ENCODE measurements around the gene A1BG.

The A1BG gene

GRCh38 chr19:58346961-58347929 lies 6.0 kb downstream of the A1BG start:
- H3K27ac ChIP-seq: peak overlapping the region; percentile 39

DNA sequence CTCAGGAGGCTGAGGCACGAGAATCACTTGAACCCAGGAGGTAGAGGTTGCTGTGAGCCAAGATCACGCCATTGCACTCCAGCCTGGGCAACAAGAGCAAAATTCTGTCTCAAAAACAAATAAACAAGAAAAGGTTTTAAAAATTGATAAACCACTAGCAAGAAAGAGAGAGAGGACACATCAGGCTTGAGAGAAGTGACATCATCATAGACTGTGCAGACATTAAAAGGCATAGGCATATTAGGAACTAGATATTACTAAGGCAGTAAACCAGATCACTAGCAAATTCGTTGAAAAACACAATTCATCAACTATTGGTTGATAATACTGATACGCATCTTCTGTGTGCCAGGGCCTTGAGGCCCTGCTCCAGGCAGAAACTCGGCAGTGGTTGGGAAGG lies 7.7 kb downstream of the A1BG start:
- TF ChIP-seq, protein P1, sequence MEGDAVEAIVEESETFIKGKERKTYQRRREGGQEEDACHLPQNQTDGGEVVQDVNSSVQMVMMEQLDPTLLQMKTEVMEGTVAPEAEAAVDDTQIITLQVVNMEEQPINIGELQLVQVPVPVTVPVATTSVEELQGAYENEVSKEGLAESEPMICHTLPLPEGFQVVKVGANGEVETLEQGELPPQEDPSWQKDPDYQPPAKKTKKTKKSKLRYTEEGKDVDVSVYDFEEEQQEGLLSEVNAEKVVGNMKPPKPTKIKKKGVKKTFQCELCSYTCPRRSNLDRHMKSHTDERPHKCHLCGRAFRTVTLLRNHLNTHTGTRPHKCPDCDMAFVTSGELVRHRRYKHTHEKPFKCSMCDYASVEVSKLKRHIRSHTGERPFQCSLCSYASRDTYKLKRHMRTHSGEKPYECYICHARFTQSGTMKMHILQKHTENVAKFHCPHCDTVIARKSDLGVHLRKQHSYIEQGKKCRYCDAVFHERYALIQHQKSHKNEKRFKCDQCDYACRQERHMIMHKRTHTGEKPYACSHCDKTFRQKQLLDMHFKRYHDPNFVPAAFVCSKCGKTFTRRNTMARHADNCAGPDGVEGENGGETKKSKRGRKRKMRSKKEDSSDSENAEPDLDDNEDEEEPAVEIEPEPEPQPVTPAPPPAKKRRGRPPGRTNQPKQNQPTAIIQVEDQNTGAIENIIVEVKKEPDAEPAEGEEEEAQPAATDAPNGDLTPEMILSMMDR (conservative IDR thresholded peaks at IDR 0.05): no peak
- TF ChIP-seq ZFX (IDR thresholded peaks at IDR 0.05): no peak
- H3K27ac ChIP-seq: no peak overlapping the region

More at GRCh38 chr19:58346961-58347929, 6.0 kb downstream of the A1BG start:
- TF ChIP-seq, protein P1 (conservative IDR thresholded peaks at IDR 0.05): no peak
- TF ChIP-seq ZFX (IDR thresholded peaks at IDR 0.05): peak; percentile 35; the same call in 1 of the 2 replicates

- TF ChIP-seq, protein P1 (conservative IDR thresholded peaks at IDR 0.05): no peak; the same call in 1 of the 2 replicates
- TF ChIP-seq ZFX (IDR thresholded peaks at IDR 0.05): no peak
These were observed 14.3 kb downstream of the A1BG start for GRCh38 chr19:58338825-58339558.

DNA sequence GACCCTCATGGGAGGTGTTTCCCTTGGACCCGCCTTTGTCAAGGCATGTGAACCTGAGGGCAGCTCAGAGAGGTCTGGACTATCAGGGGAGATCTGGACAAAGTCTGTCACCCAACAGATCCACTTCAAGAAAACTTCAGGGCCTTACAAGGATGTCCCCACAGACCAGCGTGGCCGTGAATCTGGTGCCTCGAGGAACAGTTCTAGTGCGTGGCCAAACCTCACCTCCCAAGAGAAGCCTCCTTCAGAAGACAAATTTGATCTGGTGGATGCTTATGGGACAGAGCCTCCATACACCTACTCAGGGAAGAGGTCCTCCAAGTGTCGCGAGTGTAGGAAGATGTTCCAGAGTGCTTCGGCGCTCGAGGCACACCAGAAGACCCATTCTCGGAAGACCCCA lies 15.0 kb downstream of the A1BG start:
- no peak overlapping the region for H3K27ac ChIP-seq
- no peak for TF ChIP-seq ZFX (IDR thresholded peaks at IDR 0.05)
- TF ChIP-seq, protein P1 (conservative IDR thresholded peaks at IDR 0.05): no peak

More at GRCh38 chr19:58338825-58339558, 14.3 kb downstream of the A1BG start:
- H3K27ac ChIP-seq: no peak overlapping the region

- no peak for TF ChIP-seq ZFX (IDR thresholded peaks at IDR 0.05)
- TF ChIP-seq, protein P1 (conservative IDR thresholded peaks at IDR 0.05): no peak
These were observed 16.5 kb downstream of the A1BG start for GRCh38 chr19:58336820-58337219.

GRCh38 chr19:58336216-58336615 lies 17.1 kb downstream of the A1BG start:
- no peak for TF ChIP-seq ZFX (IDR thresholded peaks at IDR 0.05)
- TF ChIP-seq, protein P1 (conservative IDR thresholded peaks at IDR 0.05): no peak

More at GRCh38 chr19:58336820-58337219, 16.5 kb downstream of the A1BG start:
- H3K27ac ChIP-seq: no peak overlapping the region

More at GRCh38 chr19:58336216-58336615, 17.1 kb downstream of the A1BG start:
- no peak overlapping the region for H3K27ac ChIP-seq
